SK-N-SH (cell line): Measurements from ENCODE around the gene CADM2. TPM values are rescaled to one million over a fixed set of nuclear protein-coding genes. Genes with fewer than 3 reads are reported as not detected.

Source experiments
- CTCF ChIA-PET: fragments of 300-600, 350-600 bp; formaldehyde crosslinking; extraction: SDS; loops from one replicate; lab custom pipeline; 2021; lab: Yijun Ruan, JAX
- POLR2A ChIA-PET: fragments of 350-600 bp; sonication (Branson Sonifier 250); formaldehyde crosslinking; extraction: SDS; loops from one replicate; lab custom pipeline; 2020; ENCODE audit warnings: antibody characterized with exemption, inconsistent platforms; lab: Yijun Ruan, JAX
- DNase-seq: peaks from one replicate; pipeline ENCODE4 v3.0.0; 2012
- H2AFZ ChIP-seq: fragments of 200-600 bp; sonication (generic); 2 replicates; pipeline ENCODE4 v1.8.1; 2016; ENCODE audit warnings: antibody characterized with exemption, mild to moderate bottlenecking, low read depth
- H3F3A ChIP-seq: fragments of 200-600 bp; sonication (generic); replicated peaks from 2 replicates; pipeline ENCODE3; 2016; ENCODE audit warnings: antibody characterized with exemption, mild to moderate bottlenecking; ENCODE audit not compliant: insufficient read depth
- H3K27ac ChIP-seq, 2 experiments: fragments of 200-500 bp in 1 of 2; fragments of 200-600 bp in 1 of 2; sonication (Bioruptor generic) in 1 of 2; sonication (generic), shearing (Covaris generic) in 1 of 2; 2 replicates each; pipeline versions ENCODE4 v1.5.1 to v1.6.1; 2014 to 2016; ENCODE audit warnings: low read depth in 2 of 2, inconsistent platforms in 1 of 2, low read length in 1 of 2, mild to moderate bottlenecking in 1 of 2, mixed read lengths in 1 of 2
- H3K27me3 ChIP-seq: fragments of 200-600 bp; sonication (generic), shearing (Covaris generic); 2 replicates; pipeline ENCODE4 v1.6.1; 2016; ENCODE audit warnings: mixed run types; ENCODE audit not compliant: insufficient read depth
- H3K36me3 ChIP-seq, 2 experiments: fragments of 200-500 bp in 1 of 2; fragments of 200-600 bp in 1 of 2; sonication (Bioruptor generic) in 1 of 2; sonication (generic) in 1 of 2; replicated peaks in 1 of 2; 2 replicates each; pipeline versions ENCODE3 to v1.5.1; 2014 to 2016; ENCODE audit warnings: low read length in 1 of 2, mild to moderate bottlenecking in 1 of 2; ENCODE audit not compliant: insufficient read depth in 2 of 2, control insufficient read depth in 1 of 2
- H3K4me1 ChIP-seq, 2 experiments: fragments of 200-500 bp in 1 of 2; fragments of 200-600 bp in 1 of 2; sonication (Bioruptor generic) in 1 of 2; sonication (generic), shearing (Covaris generic) in 1 of 2; 2 replicates each; pipeline versions ENCODE4 v1.5.1 to v1.6.1; 2014 to 2016; ENCODE audit warnings: low read depth in 1 of 2, low read length in 1 of 2, mixed run types in 1 of 2; ENCODE audit not compliant: insufficient read depth in 2 of 2, control insufficient read depth in 1 of 2
- H3K4me2 ChIP-seq: fragments of 200-600 bp; sonication (generic), shearing (Covaris generic); 2 replicates; pipeline ENCODE4 v1.6.1; 2017; ENCODE audit warnings: mixed run types
- H3K4me3 ChIP-seq, 2 experiments: fragments of 200-500 bp in 1 of 2; fragments of 200-600 bp in 1 of 2; sonication (Bioruptor generic) in 1 of 2; sonication (generic), shearing (Covaris generic) in 1 of 2; 2 replicates each; pipeline versions ENCODE4 v1.5.1 to v1.8.1; 2014 to 2016; ENCODE audit warnings: low read depth in 2 of 2, inconsistent platforms in 1 of 2, low read length in 1 of 2, mild to moderate bottlenecking in 1 of 2, mixed read lengths in 1 of 2, moderate library complexity in 1 of 2
- H3K79me2 ChIP-seq: fragments of 200-600 bp; sonication (generic); 2 replicates; pipeline ENCODE4 v1.8.1; 2017; ENCODE audit warnings: mild to moderate bottlenecking; ENCODE audit not compliant: insufficient read depth
- H3K9ac ChIP-seq: fragments of 200-600 bp; sonication (generic); 2 replicates; pipeline ENCODE4 v1.6.1; 2017; ENCODE audit warnings: mixed run types
- H3K9me2 ChIP-seq: fragments of 200-600 bp; sonication (generic); 2 replicates; pipeline ENCODE4 v1.6.1; 2017; ENCODE audit warnings: mixed run types
- H3K9me3 ChIP-seq: fragments of 200-600 bp; sonication (generic); 2 replicates; pipeline ENCODE4 v1.6.1; 2017; ENCODE audit warnings: mixed run types, mild to moderate bottlenecking, moderate library complexity
- H4K20me1 ChIP-seq: fragments of 200-600 bp; sonication (generic); 2 replicates; pipeline ENCODE4 v1.6.1; 2017; ENCODE audit warnings: mild to moderate bottlenecking, mixed run types; ENCODE audit not compliant: insufficient read depth
- EP300 ChIP-seq, 2 experiments: IDR thresholded peaks; 2 replicates each; pipeline versions ENCODE4 v1.4.0 to v1.6.1; 2012; ENCODE audit warnings: borderline replicate concordance in 1 of 2, low read depth in 1 of 2, low read length in 1 of 2
- FOSL2 ChIP-seq: IDR thresholded peaks from 2 replicates; pipeline ENCODE4 v1.4.0; 2012; ENCODE audit warnings: low read depth, mild to moderate bottlenecking, moderate library complexity, borderline replicate concordance
- FOXJ3 ChIP-seq: sonication (generic); formaldehyde crosslinking; IDR thresholded peaks from 2 replicates; pipeline ENCODE4 v1.5.1; 2020; ENCODE audit warnings: mild to moderate bottlenecking, missing genetic modification reagents
- FOXM1 ChIP-seq: IDR thresholded peaks from 2 replicates; pipeline ENCODE4 v1.4.0; 2012; ENCODE audit warnings: low read depth, mild to moderate bottlenecking
- GABPA ChIP-seq: IDR thresholded peaks from 2 replicates; pipeline ENCODE4 v1.4.0; 2012; ENCODE audit warnings: low read depth, mild to moderate bottlenecking
- GATA2 ChIP-seq: sonication (generic); formaldehyde crosslinking; IDR thresholded peaks from 2 replicates; pipeline ENCODE4 v1.5.0; 2020; ENCODE audit warnings: mild to moderate bottlenecking, missing genetic modification reagents
- JUND ChIP-seq: IDR thresholded peaks from 2 replicates; pipeline ENCODE4 v1.4.0; 2012
- MEF2A ChIP-seq: IDR thresholded peaks from 2 replicates; pipeline ENCODE4 v1.4.0; 2012; ENCODE audit warnings: low read depth, borderline replicate concordance
- MXI1 ChIP-seq: IDR thresholded peaks from 2 replicates; pipeline ENCODE4 v1.6.1; 2012; ENCODE audit warnings: mild to moderate bottlenecking, low read depth, low read length, improper control_type of control experiment
- NFIC ChIP-seq: IDR thresholded peaks from 2 replicates; pipeline ENCODE4 v1.4.0; 2012; ENCODE audit warnings: borderline replicate concordance
- POLR2AphosphoS5 ChIP-seq: IDR thresholded peaks from 2 replicates; pipeline ENCODE4 v1.6.1; 2012; ENCODE audit warnings: low read depth, low read length
- RCOR1 ChIP-seq: fragments of 150-350 bp; IDR thresholded peaks from 2 replicates; pipeline ENCODE4 v1.6.1; 2017; ENCODE audit warnings: antibody characterized with exemption, low read length
- RFX5 ChIP-seq: IDR thresholded peaks from 2 replicates; pipeline ENCODE4 v1.6.1; 2012; ENCODE audit warnings: mild to moderate bottlenecking, improper control_type of control experiment, low read length
- SMC3 ChIP-seq: IDR thresholded peaks from 2 replicates; pipeline ENCODE4 v1.6.1; 2012; ENCODE audit warnings: low read depth, low read length, improper control_type of control experiment
- TCF12 ChIP-seq: IDR thresholded peaks from 2 replicates; pipeline ENCODE4 v1.4.0; 2012
- TEAD4 ChIP-seq: IDR thresholded peaks from 2 replicates; pipeline ENCODE4 v1.4.0; 2012; ENCODE audit warnings: mild to moderate bottlenecking, borderline replicate concordance; ENCODE audit not compliant: insufficient read depth
- YY1 ChIP-seq: IDR thresholded peaks from 2 replicates; pipeline ENCODE4 v1.4.0; 2012; ENCODE audit warnings: low read depth, mild to moderate bottlenecking
- whole genome bisulfite sequencing: methylation state at CpG from one replicate; pipeline ENCODE4 v1.1.6; 2017; ENCODE audit warnings: low lambda C conversion rate; 5-methylcytosine and 5-hydroxymethylcytosine counted together
- polyA plus RNA-seq, 3 experiments: library from polyadenylated mRNA; depleted of rRNA; stranded (reverse); fragments of >200 nt; gene quantifications; 2 replicates each; pipeline ENCODE4 v1.2.3, GENCODE V29; 2012
- TF ChIP-seq, protein P1 (sequence below): IDR thresholded peaks from 2 replicates; pipeline ENCODE4; 2012
- TF ChIP-seq, protein P2 (sequence below): fragments of 200-600 bp; sonication (generic); IDR thresholded peaks from 2 replicates; pipeline ENCODE4 v1.6.1; 2017; ENCODE audit warnings: antibody characterized with exemption, mild to moderate bottlenecking, moderate library complexity
- TF ChIP-seq, protein P3 (sequence below): IDR thresholded peaks from 2 replicates; pipeline ENCODE4 v1.4.0; 2012; ENCODE audit warnings: low read depth
- TF ChIP-seq, protein P4 (sequence below): IDR thresholded peaks from 2 replicates; pipeline ENCODE4 v1.4.0; 2012; ENCODE audit warnings: low read depth, borderline replicate concordance
- TF ChIP-seq, protein P5 (sequence below): IDR thresholded peaks from 2 replicates; pipeline ENCODE4 v1.4.0; 2012; ENCODE audit warnings: low read depth, borderline replicate concordance

The CADM2 gene
- polyA plus RNA-seq, 1 of the 3 experiments (the other 2 are of a cell fraction): 0.46 TPM

DNA sequence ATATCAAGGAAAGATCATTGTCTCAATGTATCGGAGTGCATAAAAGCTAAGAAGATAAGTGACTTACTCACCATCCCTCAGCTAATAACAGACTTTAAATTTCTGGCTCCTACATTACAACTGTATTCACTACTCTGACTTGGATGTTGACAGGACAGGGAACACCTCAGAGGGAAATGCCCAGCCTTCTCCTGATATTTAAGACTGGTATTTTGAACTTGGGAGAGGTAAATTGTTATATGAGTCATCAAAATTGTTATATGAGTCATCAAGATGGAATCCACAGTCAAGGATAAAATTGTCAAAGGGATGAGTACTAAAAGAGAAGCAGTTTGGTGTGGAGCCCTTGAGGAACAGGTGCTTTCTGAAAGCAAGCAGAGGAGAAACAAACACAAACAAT is 1070.8 kb downstream of the CADM2 start:
- no peak overlapping the region for H3K4me3 ChIP-seq
- no peaks in the 10 kb centered on the region for H3K79me2 ChIP-seq
- CTCF ChIA-PET: no interaction called here
- no peaks in the 10 kb centered on the region for H3K36me3 ChIP-seq
- H3K9me3 ChIP-seq: no peaks in the 10 kb centered on the region
- TF ChIP-seq GATA2 (no peak), FOXM1 (no peak), RFX5 (no peak), MXI1 (no peak), SMC3 (no peak), POLR2AphosphoS5 (no peak), YY1 (no peak), TEAD4 (no peak), NFIC (no peak), JUND (no peak), FOSL2 (no peak), EP300 (IDR thresholded peaks at IDR 0.05; ENCODE audit: borderline replicate concordance in 1 of 2, low read depth in 1 of 2, low read length in 1 of 2) (no peak), GABPA (no peak), RCOR1 (no peak)
- TF ChIP-seq, protein P1, sequence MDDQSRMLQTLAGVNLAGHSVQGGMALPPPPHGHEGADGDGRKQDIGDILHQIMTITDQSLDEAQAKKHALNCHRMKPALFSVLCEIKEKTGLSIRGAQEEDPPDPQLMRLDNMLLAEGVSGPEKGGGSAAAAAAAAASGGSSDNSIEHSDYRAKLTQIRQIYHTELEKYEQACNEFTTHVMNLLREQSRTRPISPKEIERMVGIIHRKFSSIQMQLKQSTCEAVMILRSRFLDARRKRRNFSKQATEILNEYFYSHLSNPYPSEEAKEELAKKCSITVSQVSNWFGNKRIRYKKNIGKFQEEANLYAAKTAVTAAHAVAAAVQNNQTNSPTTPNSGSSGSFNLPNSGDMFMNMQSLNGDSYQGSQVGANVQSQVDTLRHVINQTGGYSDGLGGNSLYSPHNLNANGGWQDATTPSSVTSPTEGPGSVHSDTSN: no peak
- TF ChIP-seq, protein P2, sequence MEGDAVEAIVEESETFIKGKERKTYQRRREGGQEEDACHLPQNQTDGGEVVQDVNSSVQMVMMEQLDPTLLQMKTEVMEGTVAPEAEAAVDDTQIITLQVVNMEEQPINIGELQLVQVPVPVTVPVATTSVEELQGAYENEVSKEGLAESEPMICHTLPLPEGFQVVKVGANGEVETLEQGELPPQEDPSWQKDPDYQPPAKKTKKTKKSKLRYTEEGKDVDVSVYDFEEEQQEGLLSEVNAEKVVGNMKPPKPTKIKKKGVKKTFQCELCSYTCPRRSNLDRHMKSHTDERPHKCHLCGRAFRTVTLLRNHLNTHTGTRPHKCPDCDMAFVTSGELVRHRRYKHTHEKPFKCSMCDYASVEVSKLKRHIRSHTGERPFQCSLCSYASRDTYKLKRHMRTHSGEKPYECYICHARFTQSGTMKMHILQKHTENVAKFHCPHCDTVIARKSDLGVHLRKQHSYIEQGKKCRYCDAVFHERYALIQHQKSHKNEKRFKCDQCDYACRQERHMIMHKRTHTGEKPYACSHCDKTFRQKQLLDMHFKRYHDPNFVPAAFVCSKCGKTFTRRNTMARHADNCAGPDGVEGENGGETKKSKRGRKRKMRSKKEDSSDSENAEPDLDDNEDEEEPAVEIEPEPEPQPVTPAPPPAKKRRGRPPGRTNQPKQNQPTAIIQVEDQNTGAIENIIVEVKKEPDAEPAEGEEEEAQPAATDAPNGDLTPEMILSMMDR: no peak
- H3K9ac ChIP-seq: no peak overlapping the region
- no peak overlapping the region for H3K4me2 ChIP-seq
- DNase-seq: no peak
- no peaks in the 10 kb centered on the region for H3K4me1 ChIP-seq
- H3K27ac ChIP-seq: no peak overlapping the region
- WGBS: 41% methylated on average over 1 of the region's 1 CpG
- H3K27me3 ChIP-seq: no peaks in the 10 kb centered on the region
- H3F3A ChIP-seq: no peaks in the 10 kb centered on the region
- no peak overlapping the region for H2AFZ ChIP-seq
- POLR2A ChIA-PET: no interaction called here
- no peaks in the 10 kb centered on the region for H3K9me2 ChIP-seq
- no peaks in the 10 kb centered on the region for H4K20me1 ChIP-seq

DNA sequence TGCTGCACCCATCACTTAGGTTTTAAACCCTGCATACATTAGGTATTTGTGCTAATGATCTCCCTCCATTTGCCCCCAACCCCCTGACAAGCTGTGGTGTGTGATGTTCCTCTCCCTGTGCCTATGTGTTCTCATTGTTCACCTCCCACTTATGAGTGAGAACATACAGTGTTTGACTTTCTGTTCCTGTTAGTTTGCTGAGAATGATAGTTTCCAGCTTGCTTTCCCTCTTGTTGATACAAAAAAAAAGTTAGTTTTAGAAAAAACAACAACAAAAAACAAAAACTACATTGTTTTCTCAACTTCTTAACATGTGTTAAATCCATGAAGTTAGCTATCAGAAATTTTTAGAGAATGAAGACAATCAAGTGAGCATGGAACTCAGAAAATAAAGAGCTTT is 1079.1 kb downstream of the CADM2 start:
- no peaks in the 10 kb centered on the region for H3K79me2 ChIP-seq
- no peak overlapping the region for H2AFZ ChIP-seq
- ChIA-PET POLR2A (no interaction called here), CTCF (interaction anchor here (1.4 kb wide), 1 partner anchor 17 kb away, joined by 3 read pairs; no protein-coding TSS in a partner anchor)
- H3K36me3 ChIP-seq: no peaks in the 10 kb centered on the region
- H3K27ac ChIP-seq: no peak overlapping the region
- no peak overlapping the region for H3K4me3 ChIP-seq
- H3K9me3 ChIP-seq: no peaks in the 10 kb centered on the region
- H3F3A ChIP-seq: no peaks in the 10 kb centered on the region
- H3K4me1 ChIP-seq: no peaks in the 10 kb centered on the region
- no peaks in the 10 kb centered on the region for H4K20me1 ChIP-seq
- H3K27me3 ChIP-seq: no peaks in the 10 kb centered on the region
- H3K4me2 ChIP-seq: no peak overlapping the region
- H3K9me2 ChIP-seq: no peaks in the 10 kb centered on the region
- no peak for DNase-seq
- H3K9ac ChIP-seq: no peak overlapping the region
- TF ChIP-seq TCF12: no peak
- TF ChIP-seq NFIC: no peak
- TF ChIP-seq, protein P3, sequence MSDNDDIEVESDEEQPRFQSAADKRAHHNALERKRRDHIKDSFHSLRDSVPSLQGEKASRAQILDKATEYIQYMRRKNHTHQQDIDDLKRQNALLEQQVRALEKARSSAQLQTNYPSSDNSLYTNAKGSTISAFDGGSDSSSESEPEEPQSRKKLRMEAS: no peak
- TF ChIP-seq, protein P4, sequence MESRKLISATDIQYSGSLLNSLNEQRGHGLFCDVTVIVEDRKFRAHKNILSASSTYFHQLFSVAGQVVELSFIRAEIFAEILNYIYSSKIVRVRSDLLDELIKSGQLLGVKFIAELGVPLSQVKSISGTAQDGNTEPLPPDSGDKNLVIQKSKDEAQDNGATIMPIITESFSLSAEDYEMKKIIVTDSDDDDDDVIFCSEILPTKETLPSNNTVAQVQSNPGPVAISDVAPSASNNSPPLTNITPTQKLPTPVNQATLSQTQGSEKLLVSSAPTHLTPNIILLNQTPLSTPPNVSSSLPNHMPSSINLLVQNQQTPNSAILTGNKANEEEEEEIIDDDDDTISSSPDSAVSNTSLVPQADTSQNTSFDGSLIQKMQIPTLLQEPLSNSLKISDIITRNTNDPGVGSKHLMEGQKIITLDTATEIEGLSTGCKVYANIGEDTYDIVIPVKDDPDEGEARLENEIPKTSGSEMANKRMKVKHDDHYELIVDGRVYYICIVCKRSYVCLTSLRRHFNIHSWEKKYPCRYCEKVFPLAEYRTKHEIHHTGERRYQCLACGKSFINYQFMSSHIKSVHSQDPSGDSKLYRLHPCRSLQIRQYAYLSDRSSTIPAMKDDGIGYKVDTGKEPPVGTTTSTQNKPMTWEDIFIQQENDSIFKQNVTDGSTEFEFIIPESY: no peak
- TF ChIP-seq, protein P5, sequence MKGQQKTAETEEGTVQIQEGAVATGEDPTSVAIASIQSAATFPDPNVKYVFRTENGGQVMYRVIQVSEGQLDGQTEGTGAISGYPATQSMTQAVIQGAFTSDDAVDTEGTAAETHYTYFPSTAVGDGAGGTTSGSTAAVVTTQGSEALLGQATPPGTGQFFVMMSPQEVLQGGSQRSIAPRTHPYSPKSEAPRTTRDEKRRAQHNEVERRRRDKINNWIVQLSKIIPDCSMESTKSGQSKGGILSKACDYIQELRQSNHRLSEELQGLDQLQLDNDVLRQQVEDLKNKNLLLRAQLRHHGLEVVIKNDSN: no peak
- no peak for TF ChIP-seq MEF2A
- TF ChIP-seq SMC3: no peak
- no peak for TF ChIP-seq FOXJ3 (CRISPR knock-in tag)
- TF ChIP-seq JUND: no peak
